Stimulated activated CD8-positive, alpha-beta memory T cell treated with anti-CD3 and anti-CD28 coated beads, Interleukin-12 subunit alpha, Interleukin-12 subunit beta, amount 100 ng/mL, for 1 hour (primary cell): ENCODE data around the gene PPP4R3A.
"Not testable (repeated sequence)": the region's sequence is repeated elsewhere in the genome, so short reads cannot be mapped to it uniquely, and the experiment has no call there.

Source experiments
- DNase-seq: peaks from one replicate; pipeline ENCODE4 v3.0.0-alpha.2; 2020; ENCODE audit warnings: low read depth

The PPP4R3A gene

DNA sequence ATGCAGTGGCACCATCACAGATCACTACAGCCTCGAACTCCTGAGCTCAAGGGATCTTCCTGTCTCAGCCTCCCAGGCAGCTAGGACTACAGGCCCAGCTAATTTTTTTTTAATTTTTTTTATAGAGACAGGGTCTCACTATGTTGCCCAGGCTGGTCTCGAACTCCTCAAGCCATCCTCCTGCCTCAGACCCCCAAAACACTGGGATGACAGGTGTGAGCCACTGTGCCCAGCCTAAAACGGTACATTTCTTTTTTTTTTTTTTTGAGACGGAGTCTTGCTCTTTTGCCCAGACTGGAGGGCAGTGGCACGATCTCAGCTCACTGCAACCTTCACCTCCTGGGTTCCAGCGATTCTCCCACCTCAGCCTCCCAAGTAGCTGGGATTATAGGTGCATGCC lies 100.9 kb downstream of the PPP4R3A start:
- not testable (repeated sequence) for DNase-seq
